NCI-H1417 (cell line): ENCODE measurements around the gene GPD1.
"Not testable (repeated sequence)": the region's sequence is repeated elsewhere in the genome, so short reads cannot be mapped to it uniquely, and the experiment has no call there.

Source experiments
- DNase-seq, 3 experiments: peaks; one replicate each; lab custom pipeline; 2025; lab: John Stamatoyannopoulos, UW

GPD1 gene

GRCh38 chr12:50123203-50123602 is 19.4 kb downstream of the GPD1 start:
- DNase-seq, result no peak

- peak in 2 of 3 experiments; percentile 70 to 78 for DNase-seq
Measured at GRCh38 chr12:50127546-50127945, 23.7 kb downstream of the GPD1 start.

- DNase-seq, result no peak
Measured at GRCh38 chr12:50129290-50129689, 25.5 kb downstream of the GPD1 start.

GRCh38 chr12:50132505-50133135 is 28.8 kb downstream of the GPD1 start:
- peak in 2 of 3 experiments; percentile 40 to 50 for DNase-seq

GRCh38 chr12:50142993-50143392 is 39.2 kb downstream of the GPD1 start:
- no peak for DNase-seq

- DNase-seq, result no peak
Measured at GRCh38 chr12:50145439-50145838, 41.6 kb downstream of the GPD1 start.

GRCh38 chr12:50147281-50147680 is 43.5 kb downstream of the GPD1 start:
- DNase-seq, result no peak

GRCh38 chr12:50148011-50148410 is 44.2 kb downstream of the GPD1 start:
- not testable (repeated sequence) for DNase-seq

GRCh38 chr12:50149311-50149710 is 45.5 kb downstream of the GPD1 start:
- DNase-seq, result no peak

GRCh38 chr12:50151047-50151687 is 47.4 kb downstream of the GPD1 start:
- DNase-seq, result no peak

GRCh38 chr12:50154947-50155346 is 51.1 kb downstream of the GPD1 start:
- DNase-seq, result not testable (repeated sequence)

- DNase-seq, result no peak
Measured at GRCh38 chr12:50156641-50157040, 52.8 kb downstream of the GPD1 start.

- no peak for DNase-seq
Measured at GRCh38 chr12:50157259-50157658, 53.5 kb downstream of the GPD1 start.

GRCh38 chr12:50160643-50161042 is 56.8 kb downstream of the GPD1 start:
- DNase-seq, result no peak
